SK-N-SH (cell line): ENCODE results near the gene MAP1LC3A. TPM values are rescaled to one million over a fixed set of nuclear protein-coding genes. Genes with fewer than 3 reads are reported as not detected.

ENCODE experiments used
- CTCF ChIA-PET: fragments of 300-600, 350-600 bp; formaldehyde crosslinking; extraction: SDS; loops from one replicate; lab custom pipeline; 2021; lab: Yijun Ruan, JAX
- POLR2A ChIA-PET: fragments of 350-600 bp; sonication (Branson Sonifier 250); formaldehyde crosslinking; extraction: SDS; loops from one replicate; lab custom pipeline; 2020; ENCODE audit warnings: antibody characterized with exemption, inconsistent platforms; lab: Yijun Ruan, JAX
- DNase-seq: peaks from one replicate; pipeline ENCODE4 v3.0.0; 2012
- H2AFZ ChIP-seq: fragments of 200-600 bp; sonication (generic); 2 replicates; pipeline ENCODE4 v1.8.1; 2016; ENCODE audit warnings: antibody characterized with exemption, mild to moderate bottlenecking, low read depth
- H3F3A ChIP-seq: fragments of 200-600 bp; sonication (generic); replicated peaks from 2 replicates; pipeline ENCODE3; 2016; ENCODE audit warnings: antibody characterized with exemption, mild to moderate bottlenecking; ENCODE audit not compliant: insufficient read depth
- H3K27ac ChIP-seq, 2 experiments: fragments of 200-500 bp in 1 of 2; fragments of 200-600 bp in 1 of 2; sonication (Bioruptor generic) in 1 of 2; sonication (generic), shearing (Covaris generic) in 1 of 2; 2 replicates each; pipeline versions ENCODE4 v1.5.1 to v1.6.1; 2014 to 2016; ENCODE audit warnings: low read depth in 2 of 2, inconsistent platforms in 1 of 2, low read length in 1 of 2, mild to moderate bottlenecking in 1 of 2, mixed read lengths in 1 of 2
- H3K27me3 ChIP-seq: fragments of 200-600 bp; sonication (generic), shearing (Covaris generic); 2 replicates; pipeline ENCODE4 v1.6.1; 2016; ENCODE audit warnings: mixed run types; ENCODE audit not compliant: insufficient read depth
- H3K36me3 ChIP-seq, 2 experiments: fragments of 200-500 bp in 1 of 2; fragments of 200-600 bp in 1 of 2; sonication (Bioruptor generic) in 1 of 2; sonication (generic) in 1 of 2; replicated peaks in 1 of 2; 2 replicates each; pipeline versions ENCODE3 to v1.5.1; 2014 to 2016; ENCODE audit warnings: low read length in 1 of 2, mild to moderate bottlenecking in 1 of 2; ENCODE audit not compliant: insufficient read depth in 2 of 2, control insufficient read depth in 1 of 2
- H3K4me1 ChIP-seq, 2 experiments: fragments of 200-500 bp in 1 of 2; fragments of 200-600 bp in 1 of 2; sonication (Bioruptor generic) in 1 of 2; sonication (generic), shearing (Covaris generic) in 1 of 2; 2 replicates each; pipeline versions ENCODE4 v1.5.1 to v1.6.1; 2014 to 2016; ENCODE audit warnings: low read depth in 1 of 2, low read length in 1 of 2, mixed run types in 1 of 2; ENCODE audit not compliant: insufficient read depth in 2 of 2, control insufficient read depth in 1 of 2
- H3K4me2 ChIP-seq: fragments of 200-600 bp; sonication (generic), shearing (Covaris generic); 2 replicates; pipeline ENCODE4 v1.6.1; 2017; ENCODE audit warnings: mixed run types
- H3K4me3 ChIP-seq, 2 experiments: fragments of 200-500 bp in 1 of 2; fragments of 200-600 bp in 1 of 2; sonication (Bioruptor generic) in 1 of 2; sonication (generic), shearing (Covaris generic) in 1 of 2; 2 replicates each; pipeline versions ENCODE4 v1.5.1 to v1.8.1; 2014 to 2016; ENCODE audit warnings: low read depth in 2 of 2, inconsistent platforms in 1 of 2, low read length in 1 of 2, mild to moderate bottlenecking in 1 of 2, mixed read lengths in 1 of 2, moderate library complexity in 1 of 2
- H3K79me2 ChIP-seq: fragments of 200-600 bp; sonication (generic); 2 replicates; pipeline ENCODE4 v1.8.1; 2017; ENCODE audit warnings: mild to moderate bottlenecking; ENCODE audit not compliant: insufficient read depth
- H3K9ac ChIP-seq: fragments of 200-600 bp; sonication (generic); 2 replicates; pipeline ENCODE4 v1.6.1; 2017; ENCODE audit warnings: mixed run types
- H3K9me2 ChIP-seq: fragments of 200-600 bp; sonication (generic); 2 replicates; pipeline ENCODE4 v1.6.1; 2017; ENCODE audit warnings: mixed run types
- H3K9me3 ChIP-seq: fragments of 200-600 bp; sonication (generic); 2 replicates; pipeline ENCODE4 v1.6.1; 2017; ENCODE audit warnings: mixed run types, mild to moderate bottlenecking, moderate library complexity
- H4K20me1 ChIP-seq: fragments of 200-600 bp; sonication (generic); 2 replicates; pipeline ENCODE4 v1.6.1; 2017; ENCODE audit warnings: mild to moderate bottlenecking, mixed run types; ENCODE audit not compliant: insufficient read depth
- EP300 ChIP-seq, 2 experiments: IDR thresholded peaks; 2 replicates each; pipeline versions ENCODE4 v1.4.0 to v1.6.1; 2012; ENCODE audit warnings: borderline replicate concordance in 1 of 2, low read depth in 1 of 2, low read length in 1 of 2
- FOXJ3 ChIP-seq: sonication (generic); formaldehyde crosslinking; IDR thresholded peaks from 2 replicates; pipeline ENCODE4 v1.5.1; 2020; ENCODE audit warnings: mild to moderate bottlenecking, missing genetic modification reagents
- GABPA ChIP-seq: IDR thresholded peaks from 2 replicates; pipeline ENCODE4 v1.4.0; 2012; ENCODE audit warnings: low read depth, mild to moderate bottlenecking
- GATA2 ChIP-seq: sonication (generic); formaldehyde crosslinking; IDR thresholded peaks from 2 replicates; pipeline ENCODE4 v1.5.0; 2020; ENCODE audit warnings: mild to moderate bottlenecking, missing genetic modification reagents
- JUND ChIP-seq: IDR thresholded peaks from 2 replicates; pipeline ENCODE4 v1.4.0; 2012
- MXI1 ChIP-seq: IDR thresholded peaks from 2 replicates; pipeline ENCODE4 v1.6.1; 2012; ENCODE audit warnings: mild to moderate bottlenecking, low read depth, low read length, improper control_type of control experiment
- NFIC ChIP-seq: IDR thresholded peaks from 2 replicates; pipeline ENCODE4 v1.4.0; 2012; ENCODE audit warnings: borderline replicate concordance
- NRF1 ChIP-seq: IDR thresholded peaks from 2 replicates; pipeline ENCODE4 v1.6.1; 2012; ENCODE audit warnings: low read depth, mild to moderate bottlenecking, low read length
- POLR2AphosphoS5 ChIP-seq: IDR thresholded peaks from 2 replicates; pipeline ENCODE4 v1.6.1; 2012; ENCODE audit warnings: low read depth, low read length
- SMC3 ChIP-seq: IDR thresholded peaks from 2 replicates; pipeline ENCODE4 v1.6.1; 2012; ENCODE audit warnings: low read depth, low read length, improper control_type of control experiment
- TCF12 ChIP-seq: IDR thresholded peaks from 2 replicates; pipeline ENCODE4 v1.4.0; 2012
- TEAD4 ChIP-seq: IDR thresholded peaks from 2 replicates; pipeline ENCODE4 v1.4.0; 2012; ENCODE audit warnings: mild to moderate bottlenecking, borderline replicate concordance; ENCODE audit not compliant: insufficient read depth
- YY1 ChIP-seq: IDR thresholded peaks from 2 replicates; pipeline ENCODE4 v1.4.0; 2012; ENCODE audit warnings: low read depth, mild to moderate bottlenecking
- WGBS: methylation state at CpG from one replicate; pipeline ENCODE4 v1.1.6; 2017; ENCODE audit warnings: low lambda C conversion rate; 5-methylcytosine and 5-hydroxymethylcytosine counted together
- polyA plus RNA-seq, 3 experiments: library from polyadenylated mRNA; depleted of rRNA; stranded (reverse); fragments of >200 nt; gene quantifications; 2 replicates each; pipeline ENCODE4 v1.2.3, GENCODE V29; 2012
- TF ChIP-seq, protein P1 (sequence below): fragments of 150-350 bp; IDR thresholded peaks from 2 replicates; pipeline ENCODE4 v1.6.1; 2017; ENCODE audit warnings: antibody characterized with exemption, low read length, low read depth, borderline replicate concordance
- TF ChIP-seq, protein P2 (sequence below): IDR thresholded peaks from 2 replicates; pipeline ENCODE4 v1.6.1; 2012; ENCODE audit warnings: mild to moderate bottlenecking, low read depth, low read length, moderate library complexity
- TF ChIP-seq, protein P3 (sequence below): IDR thresholded peaks from 2 replicates; pipeline ENCODE4 v1.4.0; 2012; ENCODE audit warnings: low read depth, borderline replicate concordance

Gene MAP1LC3A
- polyA plus RNA-seq, 1 of the 3 experiments (the other 2 are of a cell fraction) = 24.9 TPM

GRCh38 chr20:34530342-34530741, 28.2 kb upstream of the MAP1LC3A start:
- ChIA-PET POLR2A (no interaction called here), CTCF (interaction anchor here (0.8 to 2.1 kb wide), 4 partner anchors 8 to 218 kb away, joined by 3 to 11 read pairs (median 6); no protein-coding TSS in a partner anchor)
- Histone ChIP-seq H3K9ac (no peak overlapping the region), H4K20me1 (peaks cover 43% of the 10 kb centered on the region), H2AFZ (no peak overlapping the region), H3K36me3 (peaks cover 62 to 79% of the 10 kb centered on the region in 2 experiments), H3K4me2 (no peak overlapping the region), H3K27ac (no peak overlapping the region), H3K4me1 (peaks cover 10 to 12% of the 10 kb centered on the region in 2 experiments; a peak in 2 of 4 replicates), H3K27me3 (no peaks in the 10 kb centered on the region), H3K9me2 (no peaks in the 10 kb centered on the region), H3K79me2 (peaks cover 53% of the 10 kb centered on the region), H3K4me3 (no peak overlapping the region), H3K9me3 (no peaks in the 10 kb centered on the region), H3F3A (peaks cover 16% of the 10 kb centered on the region)
- WGBS = 92% methylated on average over 5 of the region's 5 CpGs
- TF ChIP-seq FOXJ3 (CRISPR knock-in tag) = no peak
- TF ChIP-seq MXI1 = no peak
- TF ChIP-seq NFIC = no peak
- TF ChIP-seq, protein P1, sequence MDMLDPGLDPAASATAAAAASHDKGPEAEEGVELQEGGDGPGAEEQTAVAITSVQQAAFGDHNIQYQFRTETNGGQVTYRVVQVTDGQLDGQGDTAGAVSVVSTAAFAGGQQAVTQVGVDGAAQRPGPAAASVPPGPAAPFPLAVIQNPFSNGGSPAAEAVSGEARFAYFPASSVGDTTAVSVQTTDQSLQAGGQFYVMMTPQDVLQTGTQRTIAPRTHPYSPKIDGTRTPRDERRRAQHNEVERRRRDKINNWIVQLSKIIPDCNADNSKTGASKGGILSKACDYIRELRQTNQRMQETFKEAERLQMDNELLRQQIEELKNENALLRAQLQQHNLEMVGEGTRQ = no peak
- no peak for TF ChIP-seq TCF12
- no peak for TF ChIP-seq POLR2AphosphoS5
- TF ChIP-seq NRF1 = no peak
- TF ChIP-seq GATA2 = no peak
- TF ChIP-seq TEAD4 = no peak
- no peak for DNase-seq

DNA sequence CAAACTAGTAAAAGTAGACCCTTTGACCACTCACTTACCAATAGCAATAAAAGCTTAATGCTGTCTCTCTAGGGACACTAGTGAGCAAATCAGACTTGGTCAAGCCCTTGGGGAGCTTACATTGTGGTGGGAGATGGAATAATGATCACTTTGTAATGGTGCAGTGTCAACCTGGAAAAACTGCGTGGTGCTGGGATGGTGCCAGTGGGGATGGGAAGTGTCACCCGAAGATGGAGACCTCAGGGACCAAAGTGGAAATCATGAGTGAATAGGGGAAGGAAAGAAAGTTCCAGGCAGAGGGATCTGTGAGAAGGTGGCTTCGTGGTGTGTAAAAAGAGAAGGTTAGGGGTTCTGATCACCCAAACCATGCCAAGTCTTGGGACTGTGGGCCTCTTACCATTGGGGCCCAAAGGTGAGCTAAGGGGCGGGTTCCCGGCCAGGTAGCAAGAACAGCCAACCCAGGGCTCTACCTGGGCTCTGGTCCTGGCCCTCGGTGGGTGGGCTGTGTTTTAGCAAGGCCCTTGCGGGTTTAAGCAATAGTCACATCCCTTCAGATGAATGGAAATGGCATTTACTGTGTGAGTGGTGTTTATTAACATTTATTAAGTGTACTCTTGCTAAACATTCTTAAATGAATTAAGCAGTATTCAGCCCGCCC, 26.8 kb upstream of the MAP1LC3A start:
- TF ChIP-seq MXI1 (no peak), FOXJ3 (CRISPR knock-in tag) (no peak), SMC3 (no peak), EP300 (IDR thresholded peaks at IDR 0.05; ENCODE audit: borderline replicate concordance in 1 of 2, low read depth in 1 of 2, low read length in 1 of 2) (no peak), JUND (no peak), YY1 (no peak), GABPA (no peak)
- TF ChIP-seq, protein P2, sequence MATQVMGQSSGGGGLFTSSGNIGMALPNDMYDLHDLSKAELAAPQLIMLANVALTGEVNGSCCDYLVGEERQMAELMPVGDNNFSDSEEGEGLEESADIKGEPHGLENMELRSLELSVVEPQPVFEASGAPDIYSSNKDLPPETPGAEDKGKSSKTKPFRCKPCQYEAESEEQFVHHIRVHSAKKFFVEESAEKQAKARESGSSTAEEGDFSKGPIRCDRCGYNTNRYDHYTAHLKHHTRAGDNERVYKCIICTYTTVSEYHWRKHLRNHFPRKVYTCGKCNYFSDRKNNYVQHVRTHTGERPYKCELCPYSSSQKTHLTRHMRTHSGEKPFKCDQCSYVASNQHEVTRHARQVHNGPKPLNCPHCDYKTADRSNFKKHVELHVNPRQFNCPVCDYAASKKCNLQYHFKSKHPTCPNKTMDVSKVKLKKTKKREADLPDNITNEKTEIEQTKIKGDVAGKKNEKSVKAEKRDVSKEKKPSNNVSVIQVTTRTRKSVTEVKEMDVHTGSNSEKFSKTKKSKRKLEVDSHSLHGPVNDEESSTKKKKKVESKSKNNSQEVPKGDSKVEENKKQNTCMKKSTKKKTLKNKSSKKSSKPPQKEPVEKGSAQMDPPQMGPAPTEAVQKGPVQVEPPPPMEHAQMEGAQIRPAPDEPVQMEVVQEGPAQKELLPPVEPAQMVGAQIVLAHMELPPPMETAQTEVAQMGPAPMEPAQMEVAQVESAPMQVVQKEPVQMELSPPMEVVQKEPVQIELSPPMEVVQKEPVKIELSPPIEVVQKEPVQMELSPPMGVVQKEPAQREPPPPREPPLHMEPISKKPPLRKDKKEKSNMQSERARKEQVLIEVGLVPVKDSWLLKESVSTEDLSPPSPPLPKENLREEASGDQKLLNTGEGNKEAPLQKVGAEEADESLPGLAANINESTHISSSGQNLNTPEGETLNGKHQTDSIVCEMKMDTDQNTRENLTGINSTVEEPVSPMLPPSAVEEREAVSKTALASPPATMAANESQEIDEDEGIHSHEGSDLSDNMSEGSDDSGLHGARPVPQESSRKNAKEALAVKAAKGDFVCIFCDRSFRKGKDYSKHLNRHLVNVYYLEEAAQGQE = no peak
- TF ChIP-seq, protein P3, sequence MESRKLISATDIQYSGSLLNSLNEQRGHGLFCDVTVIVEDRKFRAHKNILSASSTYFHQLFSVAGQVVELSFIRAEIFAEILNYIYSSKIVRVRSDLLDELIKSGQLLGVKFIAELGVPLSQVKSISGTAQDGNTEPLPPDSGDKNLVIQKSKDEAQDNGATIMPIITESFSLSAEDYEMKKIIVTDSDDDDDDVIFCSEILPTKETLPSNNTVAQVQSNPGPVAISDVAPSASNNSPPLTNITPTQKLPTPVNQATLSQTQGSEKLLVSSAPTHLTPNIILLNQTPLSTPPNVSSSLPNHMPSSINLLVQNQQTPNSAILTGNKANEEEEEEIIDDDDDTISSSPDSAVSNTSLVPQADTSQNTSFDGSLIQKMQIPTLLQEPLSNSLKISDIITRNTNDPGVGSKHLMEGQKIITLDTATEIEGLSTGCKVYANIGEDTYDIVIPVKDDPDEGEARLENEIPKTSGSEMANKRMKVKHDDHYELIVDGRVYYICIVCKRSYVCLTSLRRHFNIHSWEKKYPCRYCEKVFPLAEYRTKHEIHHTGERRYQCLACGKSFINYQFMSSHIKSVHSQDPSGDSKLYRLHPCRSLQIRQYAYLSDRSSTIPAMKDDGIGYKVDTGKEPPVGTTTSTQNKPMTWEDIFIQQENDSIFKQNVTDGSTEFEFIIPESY = no peak
- TF ChIP-seq, all 33 proteins: peak for 0
- 95% methylated on average over 8 of the region's 8 CpGs for WGBS
- H3K4me2 ChIP-seq = no peak overlapping the region
- H3F3A ChIP-seq = peaks cover 2% of the 10 kb centered on the region
- no peak for DNase-seq
- H3K4me3 ChIP-seq = no peak overlapping the region
- POLR2A ChIA-PET = no interaction called here
- H3K36me3 ChIP-seq = peaks cover 61 to 84% of the 10 kb centered on the region in 2 experiments
- H3K79me2 ChIP-seq = peaks cover 47% of the 10 kb centered on the region
- peaks cover 0 to 3% of the 10 kb centered on the region in 2 experiments; a peak in 2 of 4 replicates for H3K4me1 ChIP-seq
- CTCF ChIA-PET = interaction anchor here (0.7 to 2.1 kb wide), 7 partner anchors 9 to 734 kb away, joined by 3 to 11 read pairs (median 4); no protein-coding TSS in a partner anchor
- H3K9me2 ChIP-seq = no peaks in the 10 kb centered on the region
- H3K9me3 ChIP-seq = no peaks in the 10 kb centered on the region
- peaks cover 31% of the 10 kb centered on the region for H4K20me1 ChIP-seq
- no peaks in the 10 kb centered on the region for H3K27me3 ChIP-seq
- H3K27ac ChIP-seq = no peak overlapping the region; a peak in 1 of 4 replicates
- H3K9ac ChIP-seq = no peak overlapping the region
- H2AFZ ChIP-seq = no peak overlapping the region
